SHP77 (cell line): ENCODE measurements around the gene CASZ1.
A peak's percentile ranks its signal among the peaks of the same experiment; 100 is the strongest.

ENCODE experiments used
- DNase-seq, 2 experiments: peaks; one replicate each; lab custom pipeline; 2025; lab: John Stamatoyannopoulos, UW

The CASZ1 gene

GRCh38 chr1:10795276-10796021, 997 bp downstream of the CASZ1 start:
- DNase-seq = no peak

- DNase-seq = peak in 1 of 2 experiments; percentile 28
These were observed 1.6 kb downstream of the CASZ1 start for GRCh38 chr1:10794724-10795275.

GRCh38 chr1:10793129-10793651, 3.3 kb downstream of the CASZ1 start:
- DNase-seq = no peak

- peak in 1 of 2 experiments; percentile 9 for DNase-seq
These were observed 5.1 kb downstream of the CASZ1 start for GRCh38 chr1:10791105-10791951.

- no peak for DNase-seq
These were observed 6.4 kb downstream of the CASZ1 start for GRCh38 chr1:10789803-10790702.

- no peak for DNase-seq
These were observed 7.2 kb downstream of the CASZ1 start for GRCh38 chr1:10789047-10789791.

- peak in 1 of 2 experiments; percentile 36 for DNase-seq
These were observed 7.8 kb downstream of the CASZ1 start for GRCh38 chr1:10788592-10789006.

GRCh38 chr1:10787286-10787685, 9.2 kb downstream of the CASZ1 start:
- DNase-seq = no peak

- no peak for DNase-seq
These were observed 10.5 kb downstream of the CASZ1 start for GRCh38 chr1:10785728-10786638.

GRCh38 chr1:10784998-10785727, 11.3 kb downstream of the CASZ1 start:
- DNase-seq = no peak

- DNase-seq = no peak
These were observed 13.8 kb downstream of the CASZ1 start for GRCh38 chr1:10782491-10783244.

- no peak for DNase-seq
These were observed 15.3 kb downstream of the CASZ1 start for GRCh38 chr1:10781137-10781536.

- no peak for DNase-seq
These were observed 16.6 kb downstream of the CASZ1 start for GRCh38 chr1:10779841-10780240.

GRCh38 chr1:10779201-10779600, 17.2 kb downstream of the CASZ1 start:
- DNase-seq = no peak

GRCh38 chr1:10778640-10779039, 17.8 kb downstream of the CASZ1 start:
- DNase-seq = no peak

GRCh38 chr1:10777749-10778574, 18.5 kb downstream of the CASZ1 start:
- no peak for DNase-seq

GRCh38 chr1:10776190-10776905, 20.1 kb downstream of the CASZ1 start:
- no peak for DNase-seq
